Activated naive CD4-positive, alpha-beta T cell (primary cell): ENCODE data around the gene ZSCAN5B.
"Not testable (repeated sequence)": the region's sequence is repeated elsewhere in the genome, so short reads cannot be mapped to it uniquely, and the experiment has no call there.

Experiments
- DNase-seq, 4 experiments: peaks; one replicate each; lab custom pipeline; 2025; lab: John Stamatoyannopoulos, UW

Gene ZSCAN5B, protein sequence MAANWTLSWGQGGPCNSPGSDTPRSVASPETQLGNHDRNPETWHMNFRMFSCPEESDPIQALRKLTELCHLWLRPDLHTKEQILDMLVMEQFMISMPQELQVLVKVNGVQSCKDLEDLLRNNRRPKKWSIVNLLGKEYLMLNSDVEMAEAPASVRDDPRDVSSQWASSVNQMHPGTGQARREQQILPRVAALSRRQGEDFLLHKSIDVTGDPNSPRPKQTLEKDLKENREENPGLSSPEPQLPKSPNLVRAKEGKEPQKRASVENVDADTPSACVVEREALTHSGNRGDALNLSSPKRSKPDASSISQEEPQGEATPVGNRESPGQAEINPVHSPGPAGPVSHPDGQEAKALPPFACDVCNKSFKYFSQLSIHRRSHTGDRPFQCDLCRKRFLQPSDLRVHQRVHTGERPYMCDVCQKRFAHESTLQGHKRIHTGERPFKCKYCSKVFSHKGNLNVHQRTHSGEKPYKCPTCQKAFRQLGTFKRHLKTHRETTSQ

DNA sequence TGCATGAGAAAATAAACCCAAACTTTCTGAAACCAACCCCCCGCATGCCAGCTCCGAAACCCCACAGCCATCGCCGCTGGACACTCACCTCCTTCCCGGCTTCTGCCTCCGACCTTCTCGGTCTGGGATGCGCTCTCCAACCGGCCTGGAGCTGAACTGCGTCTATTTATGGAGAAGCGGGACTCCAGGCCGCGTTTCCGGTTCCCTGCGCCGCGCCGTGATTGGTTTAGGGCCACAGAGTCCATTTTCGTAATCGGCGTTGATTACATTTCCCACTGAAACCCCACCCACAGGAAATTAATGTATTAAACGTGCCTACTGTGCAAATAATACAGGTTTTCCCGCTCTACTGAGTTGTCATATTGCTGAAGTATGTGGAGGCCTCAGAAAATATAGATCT is at the start of gene ZSCAN5B:
TSS of gene ZSCAN5B (minus strand) at position 138 of the 400 bp plus-strand sequence. CDS start 4,731 bp downstream, outside the sequence.
- DNase-seq, result not testable (repeated sequence)

DNA sequence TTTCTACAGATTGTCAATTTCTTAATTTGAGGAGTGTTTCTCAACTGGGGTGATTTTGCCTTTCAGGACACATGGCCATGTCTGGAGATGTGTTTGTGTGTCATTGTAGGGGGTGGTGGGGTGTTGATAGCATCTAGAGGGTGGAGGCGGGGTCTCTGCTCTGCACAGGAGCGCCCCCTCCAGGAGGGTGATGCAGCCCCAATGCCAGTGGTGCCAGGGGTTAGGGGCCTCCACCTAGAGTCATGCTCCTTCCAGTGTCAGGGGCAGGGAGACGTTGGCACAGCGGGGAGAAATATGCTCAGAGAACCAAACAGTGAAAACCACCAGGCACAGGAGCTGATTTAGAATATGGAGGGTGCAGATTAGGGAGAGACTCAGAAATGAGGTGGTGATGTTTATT is 48.2 kb upstream of the ZSCAN5B start:
- DNase-seq, result not testable (repeated sequence)

DNA sequence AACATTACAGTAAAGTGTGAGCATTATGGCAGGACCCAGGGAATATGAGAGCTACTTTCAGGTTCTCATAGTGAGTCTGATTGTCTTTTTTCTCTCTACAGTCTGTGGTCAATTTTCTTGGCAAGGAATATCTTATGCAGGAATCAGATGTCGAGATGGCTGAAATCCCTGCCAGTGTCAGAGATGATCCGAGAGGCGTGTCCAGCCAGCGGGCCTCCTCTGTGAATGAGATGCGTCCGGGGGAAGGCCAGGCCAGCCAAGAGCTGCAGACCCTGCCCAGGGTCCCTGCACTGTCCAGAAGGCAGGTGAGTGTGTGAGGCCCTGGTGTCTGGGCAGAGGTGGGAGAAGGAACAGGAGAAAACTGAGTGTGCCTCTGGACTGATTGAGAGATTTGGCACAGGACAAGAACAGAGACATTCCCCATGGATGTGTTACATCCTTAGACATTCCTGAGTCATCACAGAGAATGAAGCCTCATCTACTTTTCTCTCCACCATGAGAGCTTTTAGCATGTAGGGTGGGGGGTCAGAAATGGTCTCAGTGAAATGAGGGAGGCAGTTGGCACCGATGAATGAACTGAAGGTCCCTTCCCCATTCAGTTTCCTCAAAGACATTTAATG is 47.6 kb upstream of the ZSCAN5B start:
- DNase-seq, result no peak

DNA sequence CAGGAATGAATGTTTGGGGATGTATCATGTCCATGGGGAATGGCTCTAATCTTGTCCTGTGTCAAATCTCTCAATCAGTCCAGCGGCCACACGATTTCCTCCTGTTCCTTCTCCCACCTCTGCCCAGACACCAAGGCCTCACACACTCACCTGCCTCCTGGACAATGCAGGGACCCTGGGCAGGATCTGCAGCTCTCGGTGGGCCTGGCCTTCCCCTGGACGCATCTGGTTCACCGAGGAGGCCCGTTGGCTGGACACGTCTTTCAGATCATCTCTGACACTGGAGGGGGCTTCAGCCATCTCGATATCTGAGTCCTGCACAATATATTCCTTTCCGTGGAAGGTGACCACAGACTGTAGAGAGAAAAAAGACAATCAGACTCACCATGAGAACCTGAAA is 25.9 kb upstream of the ZSCAN5B start:
- no peak for DNase-seq

DNA sequence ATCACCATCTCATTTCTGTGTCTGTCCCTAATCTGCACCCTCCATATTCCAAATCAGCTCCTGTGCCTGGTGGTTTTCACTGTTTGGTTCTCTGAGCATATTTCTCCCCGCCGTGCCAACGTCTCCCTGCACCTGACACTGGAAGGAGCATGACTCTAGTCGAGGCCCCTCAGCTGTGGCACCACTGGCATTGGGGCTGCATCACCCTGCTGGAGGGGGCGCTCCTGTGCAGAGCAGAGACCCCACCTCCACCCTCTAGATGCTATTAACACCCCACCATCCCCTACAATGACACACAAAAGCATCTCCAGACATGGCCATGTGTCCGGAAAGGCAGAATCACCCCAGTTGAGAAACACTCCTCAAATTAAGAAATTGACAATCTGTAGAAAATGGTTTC is 25.3 kb upstream of the ZSCAN5B start:
- DNase-seq, result no peak

DNA sequence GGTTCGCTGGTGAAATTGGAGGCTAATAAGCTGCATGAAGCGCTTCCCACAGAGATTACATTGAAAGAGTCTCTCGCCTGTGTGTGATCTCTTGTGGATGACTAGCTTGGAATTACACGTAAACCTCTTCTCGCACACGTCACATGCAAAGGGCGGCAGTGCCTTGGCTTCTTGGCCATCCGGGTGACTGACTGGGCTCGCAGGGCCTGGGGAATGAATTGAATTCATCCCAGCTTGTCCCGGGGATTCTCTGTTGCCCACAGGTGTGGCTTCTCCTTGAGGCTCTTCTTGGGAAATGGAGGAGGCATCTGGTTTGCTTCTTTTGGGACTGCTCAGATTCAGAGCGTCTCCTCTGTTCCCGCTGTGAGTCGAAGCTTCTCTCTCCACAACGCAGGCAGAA is 24.3 kb upstream of the ZSCAN5B start:
- no peak for DNase-seq

DNA sequence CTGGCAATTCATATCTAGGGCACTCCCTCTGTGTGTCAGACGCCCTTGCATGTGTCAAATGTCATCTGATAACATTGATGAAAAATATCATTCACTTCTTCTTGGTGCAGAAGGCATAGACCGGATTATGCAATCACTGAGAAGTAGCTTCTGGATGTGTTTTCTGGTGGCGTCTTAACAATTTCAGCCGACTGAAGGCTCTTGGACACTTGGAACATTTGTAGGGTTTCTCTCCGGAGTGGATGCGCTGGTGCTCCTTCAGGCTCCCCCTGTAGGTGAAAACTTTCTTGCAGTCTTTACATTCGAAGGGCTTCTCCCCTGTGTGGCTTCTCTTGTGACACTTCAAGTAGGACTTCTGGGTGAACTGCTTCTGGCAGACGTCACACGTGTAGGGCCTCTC is 23.9 kb upstream of the ZSCAN5B start:
- DNase-seq, result not testable (repeated sequence)

DNA sequence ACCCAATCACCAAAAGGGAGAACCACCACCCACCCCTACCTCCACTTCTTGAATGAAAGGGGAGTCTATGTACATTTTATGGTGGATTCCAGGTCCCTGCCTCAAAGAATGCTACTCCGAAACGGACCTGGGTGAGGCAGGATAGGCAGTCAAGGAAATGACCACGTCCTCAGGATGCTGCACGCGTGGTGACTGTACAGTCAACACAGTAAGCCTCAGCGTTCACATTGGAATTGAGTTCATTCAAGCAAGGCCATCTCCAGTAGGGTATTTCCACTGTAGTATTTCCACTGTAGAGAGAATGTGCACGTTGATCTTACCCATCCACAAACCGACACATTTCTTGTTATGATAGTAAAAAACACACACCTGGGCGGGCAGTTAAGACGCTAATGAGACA is 21.4 kb upstream of the ZSCAN5B start:
- no peak for DNase-seq

DNA sequence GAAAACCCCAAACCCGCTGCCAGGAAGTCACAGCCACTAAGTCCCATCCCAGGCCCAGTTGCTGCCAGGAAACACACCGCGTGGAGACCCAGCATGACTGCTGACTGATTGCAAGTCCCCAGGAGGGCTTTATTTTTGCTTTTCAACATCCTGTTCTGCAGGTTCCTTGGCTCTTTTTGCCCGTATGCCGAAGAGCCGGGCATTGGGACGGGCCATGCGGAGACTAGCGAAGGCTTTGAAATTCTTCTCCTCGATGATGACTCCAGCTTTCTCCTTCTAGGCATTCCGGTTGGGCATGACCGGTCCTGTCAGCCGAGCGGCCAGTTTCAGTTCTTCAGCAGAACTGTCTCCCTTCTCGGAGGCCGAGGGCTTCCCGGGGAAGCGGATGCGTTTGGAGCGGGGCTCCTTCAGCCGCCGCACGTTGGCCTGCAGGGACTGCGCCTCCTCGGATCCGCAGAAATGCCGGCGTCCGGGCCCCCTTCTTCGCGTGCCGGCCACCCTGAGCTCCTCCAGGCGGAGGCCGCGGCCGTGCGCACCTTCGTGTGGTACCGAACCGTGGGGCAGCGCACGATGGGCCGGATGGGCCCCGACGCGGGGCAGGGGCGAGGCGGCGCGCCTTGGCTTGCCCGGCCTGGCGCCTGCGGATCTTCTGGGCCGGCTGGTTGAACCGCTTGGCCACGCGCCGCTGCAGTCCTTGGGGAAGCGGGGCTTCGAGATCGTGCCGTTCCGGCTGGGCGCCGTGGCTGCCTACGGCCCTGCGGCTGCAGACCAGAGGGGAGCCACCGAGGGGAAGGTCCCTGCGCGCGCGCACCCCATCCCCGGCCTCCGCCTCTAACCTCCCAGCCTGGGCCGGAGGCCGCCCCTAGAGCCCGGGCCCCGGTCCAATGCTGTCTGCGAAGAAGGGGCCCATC is 19.7 kb upstream of the ZSCAN5B start:
- no peak for DNase-seq

DNA sequence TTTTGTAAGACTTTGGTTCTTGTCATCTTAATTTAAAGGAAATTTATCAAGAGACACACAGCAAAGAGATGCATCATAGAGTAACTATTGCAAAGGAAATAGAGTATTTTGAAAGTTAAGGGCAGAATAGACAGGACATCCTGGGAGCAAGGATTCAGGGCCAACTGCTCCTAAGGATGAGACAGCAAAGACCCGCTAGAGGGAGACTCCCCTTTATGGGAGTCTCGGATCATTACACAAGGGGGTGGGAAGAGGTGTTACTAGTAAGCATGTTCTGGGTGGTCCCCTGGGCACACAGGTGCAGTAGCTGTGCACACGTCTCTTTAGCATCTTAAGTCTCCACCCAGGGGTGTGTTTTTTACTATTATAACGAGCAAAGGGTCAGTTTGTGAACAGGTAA is 14.1 kb upstream of the ZSCAN5B start:
- DNase-seq, result no peak

DNA sequence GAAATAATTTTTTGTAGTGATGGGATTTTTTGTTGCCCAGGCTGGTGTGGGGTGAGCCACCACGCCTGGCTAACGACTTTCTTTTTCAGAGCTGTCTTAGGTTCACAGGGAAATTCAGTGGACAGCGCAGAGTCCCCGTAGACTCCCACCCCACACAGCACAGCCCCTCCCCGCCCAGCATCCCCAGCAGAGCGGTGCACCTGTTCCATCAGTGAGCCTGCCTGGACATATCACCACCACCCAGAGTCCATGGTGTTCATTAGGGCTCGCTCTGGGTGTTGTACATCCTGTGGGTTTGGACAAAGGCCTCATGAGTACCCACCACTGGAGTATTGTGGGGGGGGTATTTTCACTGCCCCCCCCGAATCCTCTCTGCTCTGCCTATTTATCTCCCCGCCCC is 12.5 kb upstream of the ZSCAN5B start:
- not testable (repeated sequence) for DNase-seq

DNA sequence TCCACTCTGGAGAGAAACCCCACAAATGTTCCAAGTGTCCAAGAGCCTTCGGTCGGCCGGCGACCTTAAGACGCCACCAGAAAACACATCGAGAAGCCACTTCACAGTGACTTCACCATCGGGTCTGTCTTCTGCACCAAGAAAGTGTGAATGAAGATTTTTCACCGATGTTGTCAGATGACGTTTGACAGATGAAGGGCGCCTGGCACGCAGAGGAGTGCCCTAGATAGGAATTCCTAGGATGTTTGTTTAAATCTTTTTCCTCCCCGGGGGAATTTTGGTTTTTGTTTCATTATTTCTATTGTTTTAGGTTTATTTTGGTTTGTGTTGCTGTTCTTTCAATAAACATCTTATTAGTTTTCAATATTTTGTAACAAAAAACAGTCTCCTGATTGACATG is 11.5 kb upstream of the ZSCAN5B start:
- DNase-seq, result no peak

DNA sequence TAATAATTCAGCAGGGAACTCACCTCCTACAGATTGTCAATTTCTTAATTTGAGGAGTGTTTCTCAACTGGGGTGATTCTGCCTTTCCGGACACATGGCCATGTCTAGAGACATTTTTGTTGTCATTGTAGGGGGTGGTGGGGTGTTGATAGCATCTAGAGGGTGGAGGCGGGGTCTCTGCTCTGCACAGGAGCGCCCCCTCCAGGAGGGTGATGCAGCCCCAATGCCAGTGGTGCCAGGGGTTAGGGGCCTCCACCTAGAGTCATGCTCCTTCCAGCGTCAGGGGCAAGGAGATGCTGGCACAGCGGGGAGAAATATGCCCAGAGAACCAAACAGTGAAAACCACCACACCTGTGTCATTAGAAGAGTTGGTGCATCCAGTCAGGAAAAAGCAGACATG is 10.0 kb upstream of the ZSCAN5B start:
- DNase-seq, result not testable (repeated sequence)

DNA sequence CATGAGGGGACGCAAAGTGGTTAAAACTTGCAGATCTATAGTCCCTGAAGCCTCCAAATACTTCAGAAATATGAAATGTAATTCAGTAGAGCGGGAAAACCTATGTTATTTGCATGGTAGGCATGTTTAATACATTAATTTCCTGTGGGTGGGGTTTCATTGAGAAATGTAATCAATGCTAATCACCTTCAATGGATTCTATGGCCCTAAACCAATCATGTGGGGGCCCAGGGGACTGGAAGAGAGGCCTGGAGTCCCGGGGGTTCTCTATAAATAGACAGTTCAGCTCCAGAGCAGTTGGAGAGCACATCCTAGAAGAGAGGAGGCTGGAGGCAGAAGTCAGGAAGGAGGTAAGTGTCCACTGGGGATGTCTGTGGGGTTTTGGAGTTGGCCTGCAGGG is 4.4 kb upstream of the ZSCAN5B start, which contains the start of gene ZSCAN5C:
TSS of gene ZSCAN5C (plus strand) at position 301 of the 400 bp plus-strand sequence. CDS start 3,641 bp downstream, outside the sequence.
- no peak for DNase-seq

DNA sequence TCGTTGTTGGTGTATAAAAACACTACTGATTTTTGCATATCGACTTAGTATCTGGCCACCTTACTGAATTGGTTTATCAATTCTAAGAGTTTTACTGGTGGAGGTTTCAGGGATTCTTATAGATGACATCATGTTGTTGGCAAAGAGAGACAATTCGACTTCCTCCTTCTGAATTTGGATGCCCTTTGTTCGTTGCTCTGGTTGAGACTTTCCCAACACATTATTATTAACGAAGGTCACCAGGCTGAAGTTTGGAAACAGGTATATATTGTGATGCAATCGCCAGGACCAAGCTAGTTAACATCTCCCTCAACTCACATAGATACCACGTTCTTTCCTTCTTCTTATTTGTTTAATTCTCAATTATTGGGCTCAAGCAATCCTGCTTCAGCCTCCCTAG is 2.1 kb upstream of the ZSCAN5B start:
- DNase-seq, result no peak

DNA sequence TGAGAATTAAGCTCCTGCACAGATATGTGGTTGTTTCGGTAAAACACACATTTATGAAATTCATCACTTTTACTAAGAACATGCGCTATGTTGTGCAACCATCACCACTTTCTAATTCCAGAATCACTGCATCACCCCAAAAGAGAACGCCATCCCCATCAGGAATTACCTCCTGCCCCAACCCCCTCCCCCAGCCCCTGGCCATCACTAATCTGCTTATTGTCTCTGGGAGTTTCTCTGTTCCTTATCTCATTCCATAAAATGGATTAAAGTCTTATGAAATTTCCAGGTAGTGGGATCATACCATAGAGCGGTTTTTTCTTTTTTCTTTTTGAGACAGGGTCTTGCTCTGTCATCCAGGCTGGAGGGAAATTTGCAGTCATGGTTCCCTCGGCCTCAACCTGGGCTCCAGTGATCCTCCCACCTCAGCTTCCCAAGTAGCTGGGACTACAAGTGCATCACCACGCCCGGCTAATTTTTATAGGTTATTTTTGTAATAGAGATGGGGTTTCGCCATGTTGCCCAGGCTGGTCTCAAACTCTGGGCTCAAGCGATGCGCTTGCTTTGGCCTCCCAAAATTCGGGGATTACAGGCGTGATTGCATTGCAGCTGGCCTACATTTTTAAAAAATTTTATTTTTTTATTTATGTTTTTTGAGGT is 3.5 kb downstream of the ZSCAN5B start:
- DNase-seq, result no peak

DNA sequence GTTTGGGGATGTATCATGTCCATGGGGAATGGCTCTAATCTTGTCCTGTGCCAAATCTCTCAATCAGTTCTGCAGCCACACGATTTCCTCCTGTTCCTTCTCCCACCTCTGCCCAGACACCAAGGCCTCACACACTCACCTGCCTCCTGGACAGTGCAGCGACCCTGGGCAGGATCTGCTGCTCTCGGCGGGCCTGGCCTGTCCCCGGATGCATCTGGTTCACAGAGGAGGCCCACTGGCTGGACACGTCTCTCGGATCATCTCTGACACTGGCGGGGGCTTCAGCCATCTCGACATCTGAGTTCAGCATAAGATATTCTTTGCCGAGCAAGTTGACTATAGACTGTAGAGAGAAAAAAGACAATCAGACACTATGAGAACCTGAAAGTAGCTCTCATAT is 5.9 kb downstream of the ZSCAN5B start:
- DNase-seq, result no peak

DNA sequence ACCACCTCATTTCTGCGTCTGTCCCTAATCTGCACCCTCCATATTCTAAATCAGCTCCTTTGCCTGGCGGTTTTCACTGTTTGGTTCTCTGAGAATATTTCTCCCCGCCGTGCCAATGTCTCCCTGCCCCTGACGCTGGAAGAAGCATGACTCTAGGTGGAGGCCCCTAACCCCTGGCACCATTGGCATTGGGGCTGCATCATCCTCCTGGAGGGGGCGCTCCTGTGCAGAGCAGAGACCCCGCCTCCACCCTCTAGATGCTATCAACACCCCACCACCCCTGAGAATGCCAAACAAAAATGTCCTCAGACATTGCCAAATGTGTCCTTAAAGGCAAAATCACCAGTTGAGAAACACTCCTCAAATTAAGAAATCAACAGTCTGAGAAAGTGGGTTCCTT is 6.5 kb downstream of the ZSCAN5B start:
- DNase-seq, result no peak

DNA sequence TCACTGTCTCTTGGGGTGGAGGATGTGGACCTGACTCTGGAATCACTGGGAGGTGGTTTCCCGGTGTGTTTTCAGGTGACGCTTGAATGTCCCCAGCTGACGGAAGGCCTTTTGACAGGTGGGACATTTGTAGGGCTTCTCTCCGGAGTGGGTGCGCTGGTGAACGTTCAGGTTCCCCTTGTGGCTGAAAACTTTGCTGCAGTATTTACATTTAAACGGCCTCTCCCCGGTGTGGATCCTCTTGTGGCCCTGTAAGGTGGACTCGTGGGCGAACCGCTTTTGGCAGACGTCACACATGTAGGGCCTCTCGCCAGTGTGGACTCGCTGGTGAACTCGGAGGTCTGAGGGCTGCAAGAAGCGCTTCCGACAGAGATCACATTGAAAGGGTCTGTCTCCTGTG is 7.8 kb downstream of the ZSCAN5B start:
- no peak for DNase-seq

DNA sequence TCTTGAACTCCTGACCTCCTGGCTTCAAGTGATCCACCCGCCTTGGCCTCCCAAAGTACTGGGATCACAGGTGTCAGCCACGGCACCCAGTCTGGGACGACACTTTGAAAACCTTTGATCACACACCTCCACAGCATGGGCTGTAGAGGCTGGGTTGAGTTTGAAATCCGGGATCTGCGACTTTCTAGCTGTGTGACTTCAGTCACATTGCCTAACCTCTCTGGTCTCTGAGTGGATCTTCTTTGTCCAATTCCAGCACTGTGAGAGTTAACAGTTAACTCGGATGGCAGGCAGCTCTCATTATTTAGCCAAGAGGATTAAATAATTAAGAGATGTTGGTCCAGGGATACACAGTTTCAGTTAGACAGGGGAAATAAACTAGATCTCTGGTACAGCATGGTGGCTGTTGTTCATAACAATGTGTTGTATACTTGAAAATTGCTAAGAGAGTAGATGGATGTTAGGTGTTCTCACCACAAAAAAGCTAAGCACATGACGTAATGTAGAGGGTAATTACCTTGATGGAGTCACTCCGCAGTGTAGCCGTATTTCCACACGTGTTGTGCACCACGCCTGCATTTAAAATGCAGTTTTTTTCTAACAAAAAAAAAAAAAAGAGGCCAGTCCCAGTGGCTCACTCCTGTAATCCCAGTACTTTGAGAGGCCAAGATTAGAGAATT is 19.9 kb downstream of the ZSCAN5B start:
- no peak for DNase-seq

DNA sequence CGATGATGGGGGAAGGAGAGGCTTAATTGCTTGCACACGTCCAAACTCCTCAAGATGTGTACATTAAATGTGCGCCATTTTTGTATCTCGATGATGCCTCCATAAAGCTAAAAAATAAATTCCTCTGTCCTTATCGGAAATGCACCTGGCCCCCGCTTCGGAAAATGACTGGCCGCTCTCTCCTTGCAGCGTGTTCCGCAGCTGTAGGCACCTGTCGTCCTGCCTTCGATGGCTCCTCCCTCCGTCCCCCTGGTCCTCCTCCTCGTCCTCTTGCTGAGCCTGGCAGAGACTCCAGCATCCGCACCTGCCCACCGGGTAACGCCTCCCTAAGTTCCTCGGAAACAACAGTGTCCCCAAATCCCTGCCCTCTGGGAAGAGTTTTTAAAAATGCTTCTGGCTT is 20.7 kb downstream of the ZSCAN5B start:
- DNase-seq, result no peak
